ENCODE measurements around the gene LILRB4. TPM values are rescaled to one million over a fixed set of nuclear protein-coding genes. Genes with fewer than 3 reads are reported as not detected.
"Not testable (repeated sequence)": the region's sequence is repeated elsewhere in the genome, so short reads cannot be mapped to it uniquely, and the experiment has no call there.

The LILRB4 gene
- not detected in 2 replicates for total RNA-seq (2014; rRNA removed; shearing (Covaris generic); ENCODE audit: low replicate concordance)

DNA sequence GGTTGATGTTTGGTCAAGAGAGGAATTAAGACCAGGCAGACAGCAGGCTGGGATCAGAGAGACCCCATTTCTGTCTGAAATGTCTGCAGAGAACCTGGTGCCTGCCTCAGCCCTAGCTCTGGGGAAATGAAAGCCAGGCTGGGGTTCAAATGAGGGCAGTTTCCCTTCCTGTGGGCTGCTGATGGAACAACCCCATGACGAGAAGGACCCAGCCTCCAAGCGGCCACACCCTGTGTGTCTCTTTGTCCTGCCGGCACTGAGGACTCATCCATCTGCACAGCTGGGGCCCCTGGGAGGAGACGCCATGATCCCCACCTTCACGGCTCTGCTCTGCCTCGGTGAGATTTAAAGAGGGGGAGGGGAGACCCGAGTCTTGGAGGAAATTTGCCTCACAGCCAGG is at the start of gene LILRB4:
LILRB4 (plus strand) TSS at position 256 of the 400 bp plus-strand sequence; CDS start at position 305, 49 bp downstream.
- Histone ChIP-seq H3K27me3 (no peaks in the 10 kb centered on the region), H3K36me3 (no peaks in the 10 kb centered on the region), H3K4me3 (no peak within 1 kb of the TSS), H3K9me3 (0 out of 2 replicates have a peak, but pooled peaks cover 2% of the 10 kb centered on the region)
- no peak for DNase-seq

DNA sequence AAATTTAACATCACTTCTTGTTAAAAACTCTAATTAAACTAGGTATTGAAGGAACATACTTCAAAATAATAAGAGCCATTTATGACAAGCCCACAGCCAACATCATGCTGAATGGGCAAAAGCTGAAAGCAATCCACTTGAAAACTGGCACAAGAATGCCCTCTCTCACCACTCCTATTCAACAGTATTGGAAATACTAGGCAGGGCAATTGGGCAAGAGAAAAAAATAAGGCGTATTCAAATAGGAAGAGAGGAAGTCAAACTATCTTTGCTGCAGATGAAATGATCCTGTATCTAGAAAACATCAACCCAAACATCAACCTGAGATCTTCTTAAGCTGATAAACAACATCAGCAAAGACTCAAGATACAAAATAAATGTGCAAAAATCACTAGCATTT is 48.1 kb upstream of the LILRB4 start:
- Histone ChIP-seq H3K36me3 (no peaks in the 10 kb centered on the region), H3K4me3 (no peak overlapping the region), H3K9me3 (no peaks in the 10 kb centered on the region), H3K27me3 (peaks cover 13% of the 10 kb centered on the region)
- DNase-seq = no peak

DNA sequence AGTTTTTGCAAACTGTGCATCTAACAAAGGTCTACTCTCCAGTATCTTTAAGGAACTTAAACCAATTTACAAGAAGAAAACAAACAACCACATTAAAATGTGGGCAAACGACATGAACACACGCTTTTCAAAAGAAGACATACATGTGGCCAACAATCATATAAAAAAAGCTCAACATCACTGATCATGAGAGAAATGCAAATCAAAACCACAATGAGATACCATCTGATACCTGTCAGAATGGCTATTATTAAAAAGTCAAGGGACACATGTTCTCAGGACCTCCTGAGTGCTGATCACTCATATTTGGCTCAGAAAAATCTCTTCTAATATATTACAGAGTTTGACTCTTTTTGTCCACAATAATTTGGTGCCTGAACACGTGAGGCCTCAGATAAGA is 46.7 kb upstream of the LILRB4 start:
- Histone ChIP-seq H3K4me3 (no peak overlapping the region), H3K36me3 (no peaks in the 10 kb centered on the region), H3K9me3 (no peaks in the 10 kb centered on the region), H3K27me3 (peaks cover 24% of the 10 kb centered on the region)
- no peak for DNase-seq

DNA sequence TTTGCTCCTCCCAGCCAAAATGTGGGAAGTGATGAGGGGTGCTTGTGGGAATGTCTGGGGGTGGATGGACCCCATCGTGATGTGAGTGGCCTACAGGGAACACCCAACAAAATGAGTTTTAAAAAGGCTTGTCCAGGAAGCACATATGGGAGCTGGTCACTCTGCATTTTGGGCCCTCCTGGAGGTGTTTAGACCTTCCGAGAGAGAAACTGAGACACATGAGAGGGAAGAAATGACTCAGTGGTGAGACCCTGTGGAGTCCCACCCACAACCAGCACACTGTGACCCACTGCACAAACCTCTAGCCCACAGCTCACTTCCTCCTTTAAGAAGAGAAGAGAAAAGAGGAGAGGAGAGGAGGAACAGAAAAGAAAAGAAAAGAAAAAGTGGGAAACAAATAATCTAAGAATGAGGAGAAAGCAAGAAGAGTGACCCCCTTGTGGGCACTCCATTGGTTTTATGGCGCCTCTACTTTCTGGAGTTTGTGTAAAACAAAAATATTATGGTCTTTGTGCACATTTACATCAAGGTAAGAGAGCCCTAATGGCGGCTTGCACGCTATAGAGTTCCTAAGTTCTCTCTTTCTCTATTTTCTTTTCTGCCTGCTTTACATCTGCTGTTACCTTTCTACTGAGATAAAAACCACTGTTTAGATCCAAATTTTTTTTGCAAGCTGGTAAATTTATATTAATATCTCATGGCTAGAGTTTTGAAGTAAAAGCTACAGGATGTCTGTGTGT is 45.8 kb upstream of the LILRB4 start:
- DNase-seq = no peak
- Histone ChIP-seq H3K36me3 (no peaks in the 10 kb centered on the region), H3K9me3 (no peaks in the 10 kb centered on the region), H3K27me3 (peaks cover 30% of the 10 kb centered on the region), H3K4me3 (no peak overlapping the region)

DNA sequence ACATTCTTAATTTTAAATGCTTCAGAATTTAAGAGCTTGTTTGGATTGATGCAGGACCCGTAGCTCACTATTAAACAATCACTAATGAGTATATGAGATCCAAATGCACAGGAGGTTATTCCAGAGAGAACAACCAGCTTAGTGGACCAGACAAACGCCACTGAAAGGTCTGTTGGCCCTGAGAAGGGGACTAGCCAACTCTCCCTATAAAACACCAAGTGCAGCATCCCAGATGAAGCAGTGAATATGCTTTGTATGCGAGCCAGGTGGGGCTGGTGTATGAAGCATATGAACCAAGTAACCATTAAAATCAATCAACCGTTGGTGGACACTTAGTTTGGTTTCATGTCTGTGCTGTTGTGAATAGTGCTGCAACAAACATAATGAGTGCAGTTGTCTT is 42.3 kb upstream of the LILRB4 start:
- H3K27me3 ChIP-seq = peaks cover 38% of the 10 kb centered on the region
- no peaks in the 10 kb centered on the region for H3K36me3 ChIP-seq
- H3K9me3 ChIP-seq = no peaks in the 10 kb centered on the region
- H3K4me3 ChIP-seq = no peak overlapping the region
- no peak for DNase-seq

DNA sequence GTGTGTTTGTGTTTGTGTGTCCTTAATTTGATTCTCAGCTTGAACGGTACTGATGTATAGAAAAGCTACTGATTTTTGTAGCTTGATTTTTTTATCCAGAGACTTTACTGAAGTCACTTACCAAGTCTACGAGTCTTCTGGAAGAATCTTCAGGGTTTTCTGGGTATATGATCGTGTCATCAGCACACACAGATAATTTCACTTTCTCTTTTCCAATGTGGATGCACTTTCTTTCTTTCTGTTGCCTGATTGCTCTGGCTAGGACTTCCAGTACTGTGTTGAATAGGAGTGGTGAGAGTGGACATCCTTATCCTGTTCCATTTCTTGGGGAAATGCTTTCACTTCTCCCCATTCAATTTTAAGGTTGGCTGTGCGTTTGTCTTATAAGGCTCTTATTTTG is 40.4 kb upstream of the LILRB4 start:
- Histone ChIP-seq H3K4me3 (no peak overlapping the region), H3K9me3 (no peaks in the 10 kb centered on the region), H3K27me3 (peaks cover 35% of the 10 kb centered on the region), H3K36me3 (no peaks in the 10 kb centered on the region)
- no peak for DNase-seq

DNA sequence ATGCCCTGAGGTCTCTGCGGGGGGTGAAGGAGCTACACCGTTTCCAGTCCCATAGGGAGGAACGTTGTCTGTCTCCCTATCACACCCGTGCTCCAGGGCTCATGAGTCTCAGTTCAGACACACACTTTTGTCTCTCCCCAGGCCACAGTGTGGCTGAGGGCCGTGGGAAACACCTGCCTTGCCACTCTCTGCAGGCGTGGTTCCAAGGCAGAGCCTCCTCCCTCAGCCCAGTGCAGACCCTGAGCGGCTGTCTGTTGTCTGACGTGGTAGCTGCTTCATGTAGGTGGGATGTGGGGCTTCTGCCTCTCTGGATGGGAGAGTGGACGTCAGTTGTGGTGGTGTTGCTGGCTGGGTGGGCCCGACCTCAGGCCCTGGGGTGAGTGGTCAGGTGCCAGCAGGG is 38.6 kb upstream of the LILRB4 start:
- H3K36me3 ChIP-seq, DNase-seq, H3K4me3 ChIP-seq, H3K9me3 ChIP-seq: not testable (repeated sequence)
- peaks cover 44% of the 10 kb centered on the region for H3K27me3 ChIP-seq

DNA sequence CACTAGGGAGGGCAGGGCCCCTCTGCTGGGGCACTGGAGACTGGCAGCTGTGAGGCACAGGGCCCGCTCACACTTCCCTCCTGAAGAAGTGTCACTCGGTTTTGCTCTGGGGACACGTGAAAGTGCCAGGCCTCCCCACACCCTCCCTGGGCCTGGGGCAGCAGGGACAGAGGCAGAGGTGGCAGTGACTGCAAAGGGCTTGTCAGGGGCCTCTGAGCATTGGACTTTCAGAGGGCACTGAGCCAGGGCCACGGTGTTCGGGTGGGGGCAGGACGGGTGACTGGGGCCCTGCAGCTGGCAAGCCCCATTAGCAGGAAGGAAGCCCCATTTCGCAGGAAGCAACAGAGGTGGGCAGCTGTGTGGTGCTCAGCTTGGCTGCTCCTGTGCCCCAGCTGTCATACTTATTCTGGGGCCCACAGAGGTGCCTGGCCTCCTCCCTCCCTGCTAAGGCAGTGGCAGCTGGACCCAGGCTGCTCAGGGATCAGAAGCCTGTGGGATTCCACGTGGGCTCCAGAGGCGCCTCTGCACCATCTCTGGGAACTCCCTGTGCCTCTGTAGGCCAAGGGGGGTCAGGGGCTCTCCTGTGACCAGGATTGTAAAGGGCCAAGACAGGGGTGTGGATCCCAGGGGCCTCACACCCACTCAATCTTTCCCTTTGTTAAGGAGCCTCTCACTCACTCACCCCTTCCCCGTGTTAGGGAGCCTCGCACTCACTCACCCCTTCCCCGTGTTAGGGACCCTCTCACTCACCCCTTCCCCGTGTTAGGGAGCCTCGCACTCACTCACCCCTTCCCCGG is 37.7 kb upstream of the LILRB4 start:
- not testable (repeated sequence) for DNase-seq, H3K9me3 ChIP-seq, H3K4me3 ChIP-seq, H3K36me3 ChIP-seq
- peaks cover 45% of the 10 kb centered on the region for H3K27me3 ChIP-seq

DNA sequence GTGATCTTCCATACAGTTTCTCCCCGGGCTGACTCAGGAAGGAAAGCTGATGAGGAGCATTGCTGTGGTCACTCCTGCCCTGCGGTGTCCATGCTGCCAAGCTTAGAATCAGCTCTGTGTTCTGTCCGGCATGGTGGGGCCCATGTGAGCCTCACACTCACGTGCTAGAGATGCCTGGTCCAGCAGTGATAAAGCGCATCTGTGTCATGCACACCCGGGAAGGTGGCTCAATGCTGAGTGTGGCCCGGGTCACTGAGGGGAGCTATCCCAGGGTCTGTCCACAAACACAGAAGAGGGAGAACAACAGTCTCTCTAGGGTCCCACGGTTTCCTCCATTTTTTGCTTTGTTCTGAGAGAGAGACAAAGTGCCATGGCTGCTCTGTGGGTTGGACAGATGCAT is 36.0 kb upstream of the LILRB4 start:
- Histone ChIP-seq H3K36me3 (no peaks in the 10 kb centered on the region), H3K9me3 (no peaks in the 10 kb centered on the region), H3K27me3 (peaks cover 34% of the 10 kb centered on the region), H3K4me3 (no peak overlapping the region)
- no peak for DNase-seq

DNA sequence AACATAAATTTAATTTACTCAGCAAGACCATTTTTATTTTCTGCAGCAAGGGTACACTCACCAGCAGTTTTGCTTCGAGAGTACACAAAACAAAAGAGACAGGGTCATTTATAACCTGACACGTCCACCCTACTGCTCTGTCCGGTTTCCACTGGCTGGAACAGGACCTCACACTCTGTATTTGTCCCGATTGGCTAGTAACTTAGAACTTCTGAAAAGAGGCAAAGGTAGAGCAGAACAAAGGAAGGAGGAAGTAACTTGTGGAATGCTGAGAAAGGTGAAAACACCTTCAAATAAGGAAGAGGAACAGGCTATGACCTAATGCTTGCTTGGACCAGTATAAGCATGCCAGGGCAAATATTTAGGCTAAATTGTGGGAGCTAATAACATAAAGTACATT is 34.9 kb upstream of the LILRB4 start:
- H3K36me3 ChIP-seq, H3K4me3 ChIP-seq, H3K9me3 ChIP-seq, DNase-seq: not testable (repeated sequence)
- H3K27me3 ChIP-seq = peaks cover 27% of the 10 kb centered on the region

DNA sequence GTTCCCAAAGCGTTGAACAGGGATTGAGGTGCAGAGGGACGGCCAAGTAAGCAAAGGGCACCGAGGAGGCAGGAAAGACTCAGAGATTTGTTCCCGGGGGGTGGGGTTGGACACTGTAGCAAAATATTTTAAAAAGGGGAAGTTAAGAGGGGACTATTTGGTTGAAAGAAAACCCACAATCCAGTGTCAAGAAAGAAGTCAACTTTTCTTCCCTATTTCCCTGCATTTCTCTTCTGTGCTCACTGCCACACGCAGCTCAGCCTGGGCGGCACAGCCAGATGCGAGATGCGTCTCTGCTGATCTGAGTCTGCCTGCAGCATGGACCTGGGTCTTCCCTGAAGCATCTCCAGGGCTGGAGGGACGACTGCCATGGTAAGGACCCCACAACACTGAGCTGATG is 32.5 kb upstream of the LILRB4 start, which contains the start of gene LILRB1:
LILRB1 (plus strand) TSS at position 223 of the 400 bp plus-strand sequence. CDS start 590 bp downstream, outside the sequence.
- not testable (repeated sequence) for H3K9me3 ChIP-seq, H3K36me3 ChIP-seq, H3K4me3 ChIP-seq, DNase-seq
- H3K27me3 ChIP-seq = peaks cover 24% of the 10 kb centered on the region

DNA sequence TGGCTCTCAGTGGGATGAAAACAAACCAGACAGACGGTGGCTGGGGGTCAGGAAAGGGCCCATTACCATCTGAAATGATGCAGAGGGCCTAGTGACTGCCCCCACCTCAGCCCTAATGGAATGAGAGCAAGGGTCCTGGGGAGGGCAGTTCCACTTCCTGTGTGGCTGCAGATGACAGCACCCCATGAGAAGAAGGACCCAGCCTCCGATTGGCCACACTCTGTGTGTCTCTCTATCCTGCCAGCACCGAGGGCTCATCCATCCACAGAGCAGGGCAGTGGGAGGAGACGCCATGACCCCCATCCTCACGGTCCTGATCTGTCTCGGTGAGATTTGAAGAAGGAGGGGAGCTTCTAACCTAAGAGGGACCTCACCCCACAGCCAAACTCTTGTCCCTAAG is 32.0 kb upstream of the LILRB4 start:
- H3K4me3 ChIP-seq = no peak overlapping the region
- DNase-seq = no peak
- H3K36me3 ChIP-seq = no peaks in the 10 kb centered on the region
- no peaks in the 10 kb centered on the region for H3K9me3 ChIP-seq
- peaks cover 24% of the 10 kb centered on the region for H3K27me3 ChIP-seq

DNA sequence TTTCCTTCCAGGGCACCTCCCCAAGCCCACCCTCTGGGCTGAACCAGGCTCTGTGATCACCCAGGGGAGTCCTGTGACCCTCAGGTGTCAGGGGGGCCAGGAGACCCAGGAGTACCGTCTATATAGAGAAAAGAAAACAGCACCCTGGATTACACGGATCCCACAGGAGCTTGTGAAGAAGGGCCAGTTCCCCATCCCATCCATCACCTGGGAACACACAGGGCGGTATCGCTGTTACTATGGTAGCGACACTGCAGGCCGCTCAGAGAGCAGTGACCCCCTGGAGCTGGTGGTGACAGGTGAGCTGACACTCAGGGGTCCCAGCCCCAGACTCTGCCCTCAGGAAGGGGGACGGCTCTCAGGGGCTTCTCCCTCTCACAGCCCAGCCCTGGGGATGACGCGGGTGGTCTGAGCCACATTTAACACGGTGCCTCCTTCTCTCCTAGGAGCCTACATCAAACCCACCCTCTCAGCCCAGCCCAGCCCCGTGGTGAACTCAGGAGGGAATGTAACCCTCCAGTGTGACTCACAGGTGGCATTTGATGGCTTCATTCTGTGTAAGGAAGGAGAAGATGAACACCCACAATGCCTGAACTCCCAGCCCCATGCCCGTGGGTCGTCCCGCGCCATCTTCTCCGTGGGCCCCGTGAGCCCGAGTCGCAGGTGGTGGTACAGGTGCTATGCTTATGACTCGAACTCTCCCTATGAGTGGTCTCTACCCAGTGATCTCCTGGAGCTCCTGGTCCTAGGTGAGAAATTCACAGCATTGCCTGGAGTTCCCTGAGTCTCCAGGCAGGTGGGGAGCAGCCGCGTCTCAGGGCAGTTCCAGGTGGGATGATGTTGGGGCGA is 31.1 kb upstream of the LILRB4 start:
- H3K36me3 ChIP-seq, H3K9me3 ChIP-seq, DNase-seq, H3K4me3 ChIP-seq: not testable (repeated sequence)
- H3K27me3 ChIP-seq = peaks cover 21% of the 10 kb centered on the region

DNA sequence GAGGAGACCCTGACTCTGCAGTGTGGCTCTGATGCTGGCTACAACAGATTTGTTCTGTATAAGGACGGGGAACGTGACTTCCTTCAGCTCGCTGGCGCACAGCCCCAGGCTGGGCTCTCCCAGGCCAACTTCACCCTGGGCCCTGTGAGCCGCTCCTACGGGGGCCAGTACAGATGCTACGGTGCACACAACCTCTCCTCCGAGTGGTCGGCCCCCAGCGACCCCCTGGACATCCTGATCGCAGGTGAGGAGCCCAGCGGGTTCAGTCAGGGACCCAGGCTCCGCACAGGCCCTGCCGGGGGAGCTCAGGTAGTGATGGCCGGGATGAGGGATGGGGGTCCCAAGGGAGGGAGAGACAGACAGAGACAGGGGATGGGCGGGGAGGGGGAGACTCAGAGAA is 30.3 kb upstream of the LILRB4 start:
- peaks cover 18% of the 10 kb centered on the region for H3K27me3 ChIP-seq

DNA sequence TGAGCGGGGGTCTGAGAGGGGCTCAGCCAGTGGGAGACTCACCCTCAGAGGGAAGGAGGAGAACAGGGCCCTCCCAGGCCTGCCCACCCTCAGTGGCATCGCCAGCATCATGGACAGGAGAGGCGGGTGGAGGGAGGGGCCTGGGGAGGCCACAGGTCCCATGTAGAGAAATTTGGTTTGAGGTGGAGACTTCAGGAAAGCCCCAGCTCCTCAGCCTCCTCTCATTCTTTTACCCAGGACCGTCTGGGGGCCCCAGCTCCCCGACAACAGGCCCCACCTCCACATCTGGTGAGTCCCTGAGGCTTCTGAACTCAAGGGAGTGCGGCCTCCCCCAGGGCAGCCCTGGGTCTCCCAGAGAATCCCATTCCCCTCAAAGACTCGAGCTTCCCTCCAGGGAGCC is 29.4 kb upstream of the LILRB4 start:
- Histone ChIP-seq H3K4me3 (no peak overlapping the region), H3K36me3 (no peaks in the 10 kb centered on the region), H3K9me3 (no peaks in the 10 kb centered on the region), H3K27me3 (peaks cover 12% of the 10 kb centered on the region)
- no peak for DNase-seq

More for the DNA sequence above, 30.3 kb upstream of the LILRB4 start:
- not testable (repeated sequence) for H3K4me3 ChIP-seq, H3K36me3 ChIP-seq, H3K9me3 ChIP-seq, DNase-seq

DNA sequence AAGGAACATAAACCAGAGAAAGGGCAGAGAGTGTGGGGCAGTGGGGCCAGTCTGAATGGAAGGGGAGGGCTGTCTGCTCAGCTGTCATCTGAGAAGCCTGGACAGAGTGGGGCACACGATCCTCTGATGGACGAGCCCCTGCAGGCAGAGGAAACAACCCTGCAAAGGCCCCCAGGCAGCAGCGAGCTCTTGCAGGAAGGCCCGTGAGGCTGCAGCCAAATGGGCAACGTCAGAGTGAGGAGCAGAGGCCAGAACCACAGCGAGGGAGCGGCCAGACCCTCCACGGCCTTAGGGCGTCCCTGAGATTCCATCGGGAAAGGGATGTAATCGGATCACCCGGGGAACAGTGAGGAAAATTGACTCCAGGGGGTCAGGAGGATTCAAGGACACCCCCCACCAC is 26.7 kb upstream of the LILRB4 start:
- H3K36me3 ChIP-seq, DNase-seq, H3K9me3 ChIP-seq, H3K4me3 ChIP-seq: not testable (repeated sequence)
- peaks cover 20% of the 10 kb centered on the region for H3K27me3 ChIP-seq

DNA sequence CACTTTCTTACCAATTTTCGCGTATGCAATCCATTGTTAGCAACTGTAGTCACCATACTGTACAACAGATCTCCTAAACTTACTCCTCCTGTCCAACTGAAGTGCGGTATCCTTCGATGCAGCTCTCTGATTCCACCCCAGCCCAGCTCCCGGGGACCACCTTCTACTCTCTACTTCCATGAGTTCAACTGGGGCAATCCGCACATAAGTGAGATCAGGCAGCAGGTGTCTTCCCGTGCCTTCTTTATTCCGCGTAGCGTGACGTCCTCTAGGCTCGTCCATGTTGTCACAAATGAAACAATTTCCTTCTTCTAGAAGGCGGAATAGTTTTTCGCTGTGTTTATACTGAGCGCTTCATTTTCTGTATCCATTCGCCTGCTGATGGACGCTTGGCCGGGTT is 24.1 kb upstream of the LILRB4 start:
- Histone ChIP-seq H3K4me3 (no peak overlapping the region), H3K27me3 (peaks cover 33% of the 10 kb centered on the region), H3K36me3 (no peaks in the 10 kb centered on the region), H3K9me3 (no peaks in the 10 kb centered on the region)
- DNase-seq = no peak

Data from MG63 (cell line).